Brain microvascular endothelial cell (primary cell): ENCODE data around the gene SLAMF6.

ENCODE experiments used
- DNase-seq: peaks from one replicate; pipeline ENCODE4 v3.0.0-alpha.2; 2020
- H3K27ac ChIP-seq: fragments of 250-450 bp; sonication (Bioruptor Pico); 2 replicates; pipeline ENCODE4 v1.5.1; 2020; ENCODE audit warnings: mild to moderate bottlenecking, moderate library complexity
- H3K27me3 ChIP-seq: fragments of 250-450 bp; sonication (Bioruptor Pico); replicated peaks from 2 replicates; pipeline ENCODE4 v1.5.1; 2020; ENCODE audit warnings: mild to moderate bottlenecking
- H3K36me3 ChIP-seq: fragments of 250-450 bp; sonication (Bioruptor Pico); replicated peaks from 2 replicates; pipeline ENCODE4 v1.5.1; 2020; ENCODE audit warnings: mild to moderate bottlenecking
- H3K4me3 ChIP-seq: 2 replicates; pipeline ENCODE4 v1.5.1; 2011; ENCODE audit warnings: low read depth, mild to moderate bottlenecking, control low read depth, low read length, moderate library complexity
- CTCF ChIP-seq: IDR thresholded peaks from 2 replicates; pipeline ENCODE4 v1.5.1; 2011; ENCODE audit warnings: low read depth, mild to moderate bottlenecking, moderate library complexity, low read length, control low read depth, inconsistent platforms; ENCODE audit errors: missing control alignments
- in situ Hi-C: cut with HindIII; loops from 2 replicates; pipeline ENCODE4 v1.10.0; 2017; ENCODE audit warnings: low sequenced_read_pairs, low pct_ligation_motif_present

Gene SLAMF6

GRCh38 chr1:160553778-160554177, 30.7 kb upstream of the SLAMF6 start:
- TF ChIP-seq CTCF, result no peak
- Histone ChIP-seq H3K4me3 (no peak overlapping the region), H3K27ac (no peak overlapping the region), H3K27me3 (no peaks in the 10 kb centered on the region), H3K36me3 (no peaks in the 10 kb centered on the region)
- in situ Hi-C loops, result no loop called here
- DNase-seq, result no peak

- in situ Hi-C loops, result no loop called here
- Histone ChIP-seq H3K27me3 (no peaks in the 10 kb centered on the region), H3K27ac (no peak overlapping the region), H3K4me3 (no peak overlapping the region), H3K36me3 (no peaks in the 10 kb centered on the region)
- DNase-seq, result no peak
- no peak for TF ChIP-seq CTCF
Observed at GRCh38 chr1:160552425-160552824, 29.4 kb upstream of the SLAMF6 start.

GRCh38 chr1:160550572-160551034, 27.5 kb upstream of the SLAMF6 start:
- no peaks in the 10 kb centered on the region for H3K27me3 ChIP-seq
- no peak overlapping the region for H3K4me3 ChIP-seq
- no peaks in the 10 kb centered on the region for H3K36me3 ChIP-seq
- DNase-seq, result no peak
- in situ Hi-C loops, result no loop called here
- H3K27ac ChIP-seq, result no peak overlapping the region
- TF ChIP-seq CTCF, result no peak

- no peak for TF ChIP-seq CTCF
- in situ Hi-C loops, result no loop called here
- Histone ChIP-seq H3K27ac (no peak overlapping the region), H3K36me3 (no peaks in the 10 kb centered on the region), H3K27me3 (no peaks in the 10 kb centered on the region), H3K4me3 (no peak overlapping the region)
- no peak for DNase-seq
Observed at GRCh38 chr1:160549665-160550006, 26.6 kb upstream of the SLAMF6 start.

GRCh38 chr1:160548960-160549664, 26.1 kb upstream of the SLAMF6 start:
- no peak overlapping the region for H3K27ac ChIP-seq
- in situ Hi-C loops, result no loop called here
- H3K36me3 ChIP-seq, result no peaks in the 10 kb centered on the region
- H3K4me3 ChIP-seq, result no peak overlapping the region
- no peaks in the 10 kb centered on the region for H3K27me3 ChIP-seq
- DNase-seq, result no peak
- TF ChIP-seq CTCF, result no peak

- TF ChIP-seq CTCF, result no peak
- Histone ChIP-seq H3K27me3 (no peaks in the 10 kb centered on the region), H3K36me3 (no peaks in the 10 kb centered on the region), H3K27ac (no peak overlapping the region), H3K4me3 (no peak overlapping the region)
- no peak for DNase-seq
- in situ Hi-C loops, result no loop called here
Observed at GRCh38 chr1:160548183-160548582, 25.1 kb upstream of the SLAMF6 start.
